Neural cell (in vitro differentiated cells): ENCODE measurements around the gene RYR3.

Source experiments
- EZH2 ChIP-seq: fragments of 200-600, 300-800 bp; shearing (Covaris generic), sonication (generic); IDR thresholded peaks from 2 replicates; pipeline ENCODE4 v1.6.1; 2014; ENCODE audit warnings: antibody characterized with exemption, low read length, borderline replicate concordance, mild to moderate bottlenecking; ENCODE audit not compliant: insufficient read depth, poor library complexity, severe bottlenecking
- POLR2AphosphoS5 ChIP-seq: IDR thresholded peaks from 2 replicates; pipeline ENCODE4 v1.6.1; 2012
- RAD21 ChIP-seq: fragments of 450-650 bp; conservative IDR thresholded peaks from 2 replicates; pipeline ENCODE4 v1.6.1; 2014; ENCODE audit warnings: antibody characterized with exemption, mild to moderate bottlenecking, moderate library complexity
- REST ChIP-seq: IDR thresholded peaks from 2 replicates; pipeline ENCODE4 v1.6.1; 2012; ENCODE audit warnings: borderline replicate concordance
- TAF1 ChIP-seq: IDR thresholded peaks from 2 replicates; pipeline ENCODE4 v1.6.1; 2012; ENCODE audit warnings: low read depth
- TF ChIP-seq, protein P1 (sequence below): fragments of 450-650 bp; IDR thresholded peaks from 2 replicates; pipeline ENCODE4 v1.5.1; 2014; ENCODE audit warnings: antibody characterized with exemption, mild to moderate bottlenecking, moderate library complexity; ENCODE audit not compliant: poor library complexity, severe bottlenecking

GRCh38 chr15:33808720-33809457 is 498.1 kb downstream of the RYR3 start:
- TF ChIP-seq EZH2 (no peak), RAD21 (no peak), REST (no peak), TAF1 (no peak), POLR2AphosphoS5 (no peak)
- TF ChIP-seq, protein P1, sequence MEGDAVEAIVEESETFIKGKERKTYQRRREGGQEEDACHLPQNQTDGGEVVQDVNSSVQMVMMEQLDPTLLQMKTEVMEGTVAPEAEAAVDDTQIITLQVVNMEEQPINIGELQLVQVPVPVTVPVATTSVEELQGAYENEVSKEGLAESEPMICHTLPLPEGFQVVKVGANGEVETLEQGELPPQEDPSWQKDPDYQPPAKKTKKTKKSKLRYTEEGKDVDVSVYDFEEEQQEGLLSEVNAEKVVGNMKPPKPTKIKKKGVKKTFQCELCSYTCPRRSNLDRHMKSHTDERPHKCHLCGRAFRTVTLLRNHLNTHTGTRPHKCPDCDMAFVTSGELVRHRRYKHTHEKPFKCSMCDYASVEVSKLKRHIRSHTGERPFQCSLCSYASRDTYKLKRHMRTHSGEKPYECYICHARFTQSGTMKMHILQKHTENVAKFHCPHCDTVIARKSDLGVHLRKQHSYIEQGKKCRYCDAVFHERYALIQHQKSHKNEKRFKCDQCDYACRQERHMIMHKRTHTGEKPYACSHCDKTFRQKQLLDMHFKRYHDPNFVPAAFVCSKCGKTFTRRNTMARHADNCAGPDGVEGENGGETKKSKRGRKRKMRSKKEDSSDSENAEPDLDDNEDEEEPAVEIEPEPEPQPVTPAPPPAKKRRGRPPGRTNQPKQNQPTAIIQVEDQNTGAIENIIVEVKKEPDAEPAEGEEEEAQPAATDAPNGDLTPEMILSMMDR = no peak
